CD4-positive, alpha-beta T cell treated with Interferon gamma for 1 hour (primary cell): ENCODE measurements around the gene UBR1.
"Not testable (repeated sequence)": the region's sequence is repeated elsewhere in the genome, so short reads cannot be mapped to it uniquely, and the experiment has no call there.

Experiments used
- DNase-seq: peaks from one replicate; pipeline ENCODE4 v3.0.0-alpha.2; 2020

UBR1 gene

DNA sequence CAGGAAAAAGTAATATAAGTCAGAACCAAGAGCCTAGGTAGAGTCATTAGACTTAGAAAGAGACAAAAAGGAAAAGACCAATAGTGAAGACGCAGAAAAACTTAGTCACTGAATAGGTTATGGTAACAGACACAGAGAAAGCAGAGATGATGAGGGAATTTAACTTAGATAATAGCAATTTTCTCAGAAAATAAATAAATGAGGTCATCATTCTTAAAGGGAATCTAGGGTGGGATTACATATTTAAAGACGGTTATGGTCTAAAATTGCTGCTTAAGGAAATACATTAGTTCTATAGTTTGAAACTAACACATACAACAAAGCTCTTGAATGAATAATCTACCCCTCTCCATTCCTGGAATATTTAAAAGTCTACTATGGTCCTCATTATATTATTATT is 59.4 kb downstream of the UBR1 start:
- DNase-seq, result no peak

GRCh38 chr15:43042885-43043284 is 63.0 kb downstream of the UBR1 start:
- no peak for DNase-seq

DNA sequence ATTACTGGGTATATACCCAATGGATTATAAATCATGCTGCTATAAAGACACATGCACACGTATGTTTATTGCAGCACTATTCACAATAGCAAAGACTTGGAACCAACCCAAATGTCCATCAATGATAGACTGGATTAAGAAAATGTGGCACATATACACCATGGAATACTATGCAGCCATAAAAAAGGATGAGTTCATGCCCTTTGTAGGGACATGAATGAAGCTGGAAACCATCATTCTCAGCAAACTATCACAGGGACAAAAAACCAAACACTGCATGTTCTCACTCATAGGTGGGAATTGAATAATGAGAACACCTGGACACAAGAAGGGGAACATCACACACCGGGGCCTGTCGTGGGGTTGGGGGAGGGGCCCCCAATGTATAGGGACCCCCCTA is 64.8 kb downstream of the UBR1 start:
- DNase-seq, result not testable (repeated sequence)

- not testable (repeated sequence) for DNase-seq
Observed at GRCh38 chr15:43035240-43035639, 70.6 kb downstream of the UBR1 start.

DNA sequence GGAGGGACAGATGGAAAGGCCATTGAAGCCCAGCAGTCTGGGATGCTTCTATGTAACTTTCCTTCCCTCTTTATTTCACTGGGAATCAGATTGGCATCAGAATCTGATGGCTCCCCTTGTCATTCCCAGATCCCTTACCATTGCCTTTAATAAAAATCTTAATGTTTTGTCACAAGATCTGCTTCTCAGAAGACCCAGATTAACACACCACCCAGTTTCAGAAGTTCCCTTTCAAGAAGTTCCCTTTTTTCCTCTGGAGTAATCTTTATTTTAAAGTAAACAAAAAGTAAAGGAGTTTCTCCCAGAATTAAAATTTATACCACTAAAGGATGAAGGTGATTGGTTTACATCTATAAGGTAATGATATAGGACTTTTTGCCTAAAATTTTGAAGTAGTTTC is 76.4 kb downstream of the UBR1 start:
- DNase-seq, result no peak

DNA sequence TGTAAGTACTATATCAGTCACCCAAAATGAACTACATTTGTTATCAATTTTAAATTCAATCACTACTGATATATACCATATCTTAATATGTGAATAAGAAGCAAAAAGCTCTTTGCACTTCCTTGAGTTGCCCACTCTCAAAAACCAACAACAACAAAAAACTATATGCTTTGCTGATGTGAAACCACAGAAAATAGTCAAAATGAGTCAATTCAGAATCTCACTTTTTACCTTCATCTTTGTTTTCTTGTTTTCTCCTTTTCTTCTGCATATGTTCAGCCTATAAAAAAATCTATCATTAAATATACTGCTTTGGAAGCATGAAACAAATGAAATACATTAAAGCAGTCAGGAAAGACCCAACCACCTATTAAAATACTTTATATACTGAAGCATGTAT is 80.7 kb downstream of the UBR1 start:
- DNase-seq, result no peak

GRCh38 chr15:43014671-43015070 is 91.2 kb downstream of the UBR1 start:
- not testable (repeated sequence) for DNase-seq

DNA sequence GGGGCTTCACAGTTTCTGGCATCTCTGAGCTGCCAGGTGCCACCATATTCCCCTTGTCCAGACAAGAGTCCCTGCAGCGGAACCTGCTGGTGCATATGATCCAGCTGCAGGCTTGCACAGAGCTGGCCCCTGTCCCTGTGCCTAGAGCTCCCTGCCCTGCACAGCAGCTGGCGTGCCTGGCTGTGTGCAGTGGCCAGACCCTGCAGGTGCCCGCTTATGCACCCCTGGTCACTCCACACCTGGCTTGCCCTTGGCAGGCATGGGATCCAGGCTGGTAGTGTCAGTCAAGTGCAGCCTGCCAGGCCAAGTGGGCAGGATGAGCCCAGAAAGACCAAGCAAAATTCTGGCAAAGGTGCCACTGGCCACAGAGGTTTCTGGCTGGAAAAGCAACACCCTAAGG is 96.6 kb downstream of the UBR1 start:
- no peak for DNase-seq

DNA sequence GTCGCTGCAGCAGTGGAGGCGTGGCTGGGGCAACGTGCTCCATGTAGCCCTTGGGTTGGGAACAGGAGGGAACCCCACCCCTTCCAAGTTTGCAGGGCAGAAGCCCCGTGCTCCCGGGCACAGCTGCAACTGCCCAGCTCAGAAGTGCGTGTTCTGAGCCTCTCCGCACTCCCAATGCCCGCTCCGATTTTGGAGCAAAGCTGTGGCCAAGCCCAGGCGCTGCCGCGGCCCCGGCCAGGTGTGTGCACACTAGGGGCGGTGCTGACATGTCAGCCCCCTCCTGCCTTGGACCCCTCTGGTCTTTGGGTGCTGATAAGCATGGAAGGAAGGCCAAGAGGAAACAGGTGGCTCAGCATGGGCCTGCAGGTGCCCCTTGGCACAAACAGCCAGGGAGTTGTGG is 97.7 kb downstream of the UBR1 start:
- no peak for DNase-seq

- DNase-seq, result no peak
Observed at GRCh38 chr15:43007551-43007950, 98.3 kb downstream of the UBR1 start.

- DNase-seq, result no peak
Observed at GRCh38 chr15:43006991-43007390, 98.8 kb downstream of the UBR1 start.

GRCh38 chr15:43004886-43005595 is 100.8 kb downstream of the UBR1 start:
- not testable (repeated sequence) for DNase-seq

DNA sequence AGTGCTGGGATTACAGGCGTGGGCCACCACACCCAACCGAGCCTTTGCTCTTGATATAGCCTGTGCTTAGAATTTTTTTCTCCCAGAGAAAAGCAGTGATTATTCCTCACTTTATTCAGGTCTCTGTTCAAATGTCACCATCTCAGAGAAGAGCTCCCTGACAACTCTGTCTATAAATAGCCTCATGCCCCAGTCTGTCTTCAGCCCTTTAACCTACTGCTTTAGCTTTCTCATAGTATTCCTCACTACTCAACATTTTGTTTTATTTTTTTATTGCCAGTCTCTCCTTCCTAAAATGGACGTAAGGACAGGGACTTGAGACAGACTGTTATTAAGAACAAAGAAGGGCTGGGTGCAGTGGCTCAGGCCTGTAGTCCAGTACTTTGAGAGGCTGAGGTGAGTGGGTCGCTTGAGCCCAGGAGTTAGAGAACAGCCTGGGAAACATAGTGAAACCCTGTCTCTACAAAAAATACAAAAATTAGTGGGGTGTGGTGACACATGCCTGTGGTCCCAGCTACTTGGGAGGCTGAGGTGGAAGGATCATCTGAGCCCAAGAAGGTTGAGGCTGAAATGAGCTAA is 106.5 kb downstream of the UBR1 start:
- DNase-seq, result no peak

DNA sequence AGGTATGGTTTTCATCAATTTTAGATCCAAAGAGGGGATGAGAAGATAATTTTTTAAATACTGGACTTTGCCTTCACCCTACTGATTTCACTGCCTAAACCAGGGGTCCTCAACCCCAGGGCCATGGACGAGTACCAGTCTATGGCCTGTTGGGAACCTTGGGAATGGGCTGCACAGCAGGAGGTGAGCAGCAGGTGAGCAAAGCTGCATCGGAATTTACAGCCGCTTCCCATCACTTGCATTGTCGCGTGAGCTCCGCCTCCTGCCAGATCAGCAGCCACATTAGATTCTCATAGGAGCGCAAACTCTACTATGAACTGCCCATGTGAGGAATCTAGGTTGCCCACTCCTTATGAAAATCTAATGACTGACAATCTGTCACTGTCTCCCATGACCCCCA is 109.0 kb downstream of the UBR1 start:
- DNase-seq, result no peak

GRCh38 chr15:42994546-42994945 is 111.3 kb downstream of the UBR1 start:
- no peak for DNase-seq

GRCh38 chr15:42992626-42993025 is 113.2 kb downstream of the UBR1 start:
- no peak for DNase-seq

- no peak for DNase-seq
Observed at GRCh38 chr15:42986693-42987342, 119.0 kb downstream of the UBR1 start.

DNA sequence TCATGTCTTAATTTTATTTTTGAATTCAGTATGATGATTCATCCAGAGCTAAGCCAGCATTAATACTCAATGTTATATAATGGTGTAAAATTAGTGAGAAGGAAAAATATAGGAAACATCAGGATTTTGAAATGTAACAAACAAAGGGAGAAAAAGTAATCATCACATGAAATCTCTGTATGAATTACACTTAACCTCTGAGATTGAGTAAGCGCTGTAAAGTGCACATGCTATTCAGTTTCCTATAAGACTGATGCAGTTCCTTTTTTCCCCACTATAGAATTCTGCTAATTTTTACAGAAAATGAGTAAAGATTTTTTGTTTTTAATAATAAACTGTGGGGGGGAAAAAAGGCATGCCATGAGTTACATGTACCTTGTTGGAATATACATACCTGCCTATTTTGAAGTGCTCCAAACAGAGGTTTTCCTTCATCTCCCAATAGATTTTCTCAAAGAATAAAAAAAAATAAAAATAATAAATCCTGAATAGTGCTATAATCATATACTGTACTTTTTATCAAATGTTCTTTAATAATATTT is 121.3 kb downstream of the UBR1 start:
- DNase-seq, result no peak

DNA sequence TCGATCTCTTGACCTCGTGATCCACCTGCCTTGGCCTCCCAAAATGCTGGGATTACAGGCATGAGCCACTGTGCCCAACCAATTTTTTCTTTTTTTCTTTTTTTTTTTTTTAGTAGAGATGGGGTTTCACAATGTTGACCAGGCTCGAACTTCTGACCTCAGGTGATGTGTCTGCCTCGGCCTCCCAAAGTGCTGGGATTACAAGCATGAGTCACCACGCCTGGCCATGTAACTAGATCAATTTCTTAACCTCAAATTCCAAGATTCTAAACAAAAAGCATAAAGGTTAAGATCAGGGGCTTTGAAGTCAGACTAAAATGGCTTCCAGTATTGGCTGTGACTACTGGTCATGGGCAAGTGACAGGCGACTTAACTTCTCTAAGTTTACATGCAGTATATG is 126.7 kb downstream of the UBR1 start:
- not testable (repeated sequence) for DNase-seq

DNA sequence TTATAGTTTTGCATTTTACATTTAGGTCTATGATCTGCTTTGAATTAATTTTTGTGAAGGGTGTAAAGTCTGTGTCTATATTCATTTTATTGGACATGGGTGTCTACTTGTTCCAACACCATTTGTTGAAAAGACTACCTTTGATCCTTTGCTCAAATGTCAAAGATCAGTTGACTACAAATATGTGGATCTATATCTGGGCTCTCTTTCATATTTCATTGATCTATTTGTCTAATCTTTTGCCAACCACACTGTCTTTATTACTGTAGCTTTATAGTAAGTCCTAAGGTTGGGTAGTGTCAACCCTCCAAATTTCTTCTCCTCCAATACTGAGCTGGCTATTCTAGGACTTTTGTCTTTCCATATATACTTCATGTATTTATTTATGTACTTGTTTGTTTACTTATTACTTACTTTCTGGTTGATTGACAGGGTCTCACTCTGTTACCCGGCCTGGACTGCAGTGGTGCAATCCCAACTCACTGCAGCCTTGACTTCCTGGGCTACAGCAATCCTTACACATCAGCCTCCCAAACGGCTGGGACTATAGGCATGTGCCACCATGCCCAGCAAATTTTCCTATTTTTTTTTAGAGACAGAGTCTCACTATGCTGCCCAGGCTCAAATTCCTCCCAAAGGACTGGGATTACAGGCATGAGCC is 131.5 kb downstream of the UBR1 start:
- no peak for DNase-seq

GRCh38 chr15:42973114-42973513 is 132.7 kb downstream of the UBR1 start:
- DNase-seq, result no peak

- no peak for DNase-seq
Observed at GRCh38 chr15:42971830-42972229, 134.0 kb downstream of the UBR1 start.

DNA sequence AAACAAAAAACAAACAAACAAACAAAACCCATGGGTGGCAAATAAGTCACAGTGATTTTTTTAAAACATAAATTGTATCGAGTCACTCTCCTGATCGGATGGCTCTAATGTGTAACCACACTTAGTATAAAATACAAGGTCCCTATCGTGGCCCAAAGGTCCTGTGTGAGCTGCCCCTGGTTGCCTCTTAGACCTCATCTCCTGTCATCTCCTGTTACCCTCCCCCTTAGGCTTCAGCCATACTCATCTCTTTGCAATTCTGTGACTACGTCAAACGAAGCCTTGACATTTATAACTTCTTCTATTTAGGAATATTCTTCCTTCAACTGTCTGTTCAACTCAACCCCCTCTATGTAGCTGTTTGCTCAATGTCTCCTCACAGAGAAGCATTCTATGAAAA is 141.4 kb downstream of the UBR1 start:
- DNase-seq, result no peak

DNA sequence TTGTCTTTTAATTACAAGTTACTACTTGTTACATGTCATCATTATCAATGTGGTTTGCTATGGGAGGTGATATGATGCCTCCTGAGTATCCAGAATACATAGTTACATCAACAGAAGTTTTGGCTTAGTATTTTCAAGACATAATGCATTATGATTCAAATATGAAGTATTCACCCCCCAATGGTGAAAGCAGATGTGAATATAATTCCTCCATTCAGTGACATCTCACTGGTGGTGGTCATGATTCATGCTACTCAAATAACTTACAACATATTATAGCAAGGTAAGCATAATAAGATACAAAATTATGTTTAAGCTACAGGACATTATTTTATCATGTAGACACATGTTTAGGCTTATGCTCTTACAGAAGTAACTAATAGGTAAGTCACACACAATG is 150.3 kb downstream of the UBR1 start:
- no peak for DNase-seq
